NB4 (cell line): ENCODE data around the gene RPTOR.

Experiments
- POLR2A ChIP-seq: IDR thresholded peaks from 2 replicates; pipeline ENCODE4 v1.6.1; 2011; ENCODE audit warnings: mild to moderate bottlenecking; ENCODE audit not compliant: insufficient read length; ENCODE audit errors: extremely low read depth
- TF ChIP-seq, protein P1 (sequence below): IDR thresholded peaks from one replicate; pipeline ENCODE4 v1.5.1; 2012; ENCODE audit warnings: low read depth, low read length

DNA sequence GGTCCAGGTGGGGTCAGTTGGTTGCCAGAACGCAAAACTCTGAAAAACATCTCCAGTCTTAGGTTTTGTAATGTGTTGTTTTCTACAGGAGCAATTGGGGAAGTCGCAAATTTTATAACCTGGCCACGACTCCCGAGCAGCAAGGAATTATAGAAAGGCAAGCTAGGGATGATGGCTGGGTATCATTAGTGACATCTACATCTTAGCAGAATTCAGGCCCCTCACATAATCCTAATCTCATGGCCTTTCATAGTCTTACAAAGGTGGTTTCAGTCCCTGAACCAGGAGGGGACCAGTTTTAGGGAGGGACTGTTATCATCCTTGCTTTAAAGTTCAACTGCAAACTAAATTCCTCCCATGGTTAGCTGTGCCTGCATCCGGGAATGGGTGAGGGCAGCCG, 117.9 kb downstream of the RPTOR start:
- TF ChIP-seq, protein P1, sequence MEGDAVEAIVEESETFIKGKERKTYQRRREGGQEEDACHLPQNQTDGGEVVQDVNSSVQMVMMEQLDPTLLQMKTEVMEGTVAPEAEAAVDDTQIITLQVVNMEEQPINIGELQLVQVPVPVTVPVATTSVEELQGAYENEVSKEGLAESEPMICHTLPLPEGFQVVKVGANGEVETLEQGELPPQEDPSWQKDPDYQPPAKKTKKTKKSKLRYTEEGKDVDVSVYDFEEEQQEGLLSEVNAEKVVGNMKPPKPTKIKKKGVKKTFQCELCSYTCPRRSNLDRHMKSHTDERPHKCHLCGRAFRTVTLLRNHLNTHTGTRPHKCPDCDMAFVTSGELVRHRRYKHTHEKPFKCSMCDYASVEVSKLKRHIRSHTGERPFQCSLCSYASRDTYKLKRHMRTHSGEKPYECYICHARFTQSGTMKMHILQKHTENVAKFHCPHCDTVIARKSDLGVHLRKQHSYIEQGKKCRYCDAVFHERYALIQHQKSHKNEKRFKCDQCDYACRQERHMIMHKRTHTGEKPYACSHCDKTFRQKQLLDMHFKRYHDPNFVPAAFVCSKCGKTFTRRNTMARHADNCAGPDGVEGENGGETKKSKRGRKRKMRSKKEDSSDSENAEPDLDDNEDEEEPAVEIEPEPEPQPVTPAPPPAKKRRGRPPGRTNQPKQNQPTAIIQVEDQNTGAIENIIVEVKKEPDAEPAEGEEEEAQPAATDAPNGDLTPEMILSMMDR, result no peak
- TF ChIP-seq POLR2A, result no peak
